Karpas-422 (cell line): ENCODE results near the gene RTTN. TPM values are rescaled to one million over a fixed set of nuclear protein-coding genes. Genes with fewer than 3 reads are reported as not detected.

Source experiments
- DNase-seq: peaks from one replicate; pipeline ENCODE4 v3.0.0-alpha.2; 2015
- H2AFZ ChIP-seq: fragments of 200-600 bp; sonication (generic); 2 replicates; pipeline ENCODE4 v1.6.1; 2014; ENCODE audit warnings: antibody characterized with exemption, low read length, mixed read lengths
- H3K27ac ChIP-seq: fragments of 200-600 bp; sonication (generic); 2 replicates; pipeline ENCODE4 v1.5.1; 2014; ENCODE audit warnings: mild to moderate bottlenecking, low read length, moderate library complexity
- H3K27me3 ChIP-seq: fragments of 200-600 bp; sonication (generic); 2 replicates; pipeline ENCODE4 v1.6.1; 2014; ENCODE audit warnings: low read length, mixed read lengths
- H3K36me3 ChIP-seq: fragments of 200-600 bp; sonication (generic); 2 replicates; pipeline ENCODE4 v1.6.1; 2014; ENCODE audit warnings: low read length, mixed read lengths; ENCODE audit not compliant: insufficient read depth
- H3K4me1 ChIP-seq: fragments of 200-600 bp; sonication (generic); 2 replicates; pipeline ENCODE4 v1.6.1; 2014; ENCODE audit warnings: mild to moderate bottlenecking, low read length, mixed read lengths
- H3K4me2 ChIP-seq: fragments of 200-600 bp; sonication (generic); 2 replicates; pipeline ENCODE4 v1.6.1; 2014; ENCODE audit warnings: low read length, low read depth, mild to moderate bottlenecking; ENCODE audit not compliant: poor library complexity, severe bottlenecking
- H3K4me3 ChIP-seq: fragments of 200-600 bp; sonication (generic); 2 replicates; pipeline ENCODE4 v1.5.1; 2014; ENCODE audit warnings: mild to moderate bottlenecking, antibody characterized with exemption, low read length, mixed read lengths
- H3K79me2 ChIP-seq: fragments of 200-600 bp; sonication (generic); 2 replicates; pipeline ENCODE4 v1.6.1; 2014; ENCODE audit warnings: mild to moderate bottlenecking, low read length, mixed read lengths
- H3K9ac ChIP-seq: fragments of 200-600 bp; sonication (generic); 2 replicates; pipeline ENCODE4 v1.6.0; 2014; ENCODE audit warnings: low read length
- H3K9me2 ChIP-seq: fragments of 200-600 bp; sonication (generic), shearing (Covaris generic); replicated peaks from 2 replicates; pipeline ENCODE4 v1.6.0; 2014; ENCODE audit warnings: mild to moderate bottlenecking, low read length, moderate library complexity; ENCODE audit not compliant: insufficient read depth
- H3K9me3 ChIP-seq: fragments of 300-700, 200-600 bp; sonication (generic); 2 replicates; pipeline ENCODE4 v1.6.1; 2014; ENCODE audit warnings: low read length, mixed read lengths
- H4K20me1 ChIP-seq: fragments of 200-600 bp; sonication (generic); 2 replicates; pipeline ENCODE4 v1.6.1; 2014; ENCODE audit warnings: mild to moderate bottlenecking, antibody characterized with exemption, low read length, low read depth; ENCODE audit not compliant: insufficient read depth
- total RNA-seq: library from RNA; depleted of rRNA; stranded (reverse); fragments of >200 nt; shearing (Covaris generic); gene quantifications from 2 replicates; pipeline ENCODE4 v1.2.3, GENCODE V29; 2014; ENCODE audit warnings: low replicate concordance

RTTN gene
- total RNA-seq, 1 experiment from 2014 or later, result 57.4 TPM

DNA sequence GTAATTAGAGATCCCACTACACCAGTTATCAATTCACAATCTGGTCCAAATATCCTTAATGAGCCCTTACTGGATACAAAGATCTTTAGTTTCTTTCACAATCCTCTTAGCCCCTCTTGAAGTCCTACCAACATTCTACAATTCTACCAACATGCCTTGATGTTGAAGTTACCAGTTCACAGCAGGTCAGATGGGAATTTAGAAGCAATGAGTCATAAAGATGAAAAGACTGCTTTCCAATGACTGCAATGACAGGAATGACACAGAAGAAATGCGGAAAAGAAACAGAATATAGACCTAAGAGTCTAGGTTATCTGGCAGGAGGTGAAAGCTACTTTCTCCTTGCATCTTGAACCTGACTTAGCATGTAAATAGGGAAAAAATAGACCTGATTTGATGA lies 24.5 kb downstream of the RTTN start:
- H3K9me2 ChIP-seq, result no peaks in the 10 kb centered on the region
- no peak overlapping the region for H3K9ac ChIP-seq
- H2AFZ ChIP-seq, result no peak overlapping the region
- no peaks in the 10 kb centered on the region for H4K20me1 ChIP-seq
- H3K79me2 ChIP-seq, result peaks cover 67% of the 10 kb centered on the region
- no peaks in the 10 kb centered on the region for H3K27me3 ChIP-seq
- peaks cover 3% of the 10 kb centered on the region; the same call in 1 of the 2 replicates for H3K4me1 ChIP-seq
- no peaks in the 10 kb centered on the region for H3K9me3 ChIP-seq
- no peak for DNase-seq
- no peak overlapping the region for H3K27ac ChIP-seq
- H3K36me3 ChIP-seq, result peaks cover 33% of the 10 kb centered on the region
- H3K4me2 ChIP-seq, result no peak overlapping the region
- H3K4me3 ChIP-seq, result no peak overlapping the region

DNA sequence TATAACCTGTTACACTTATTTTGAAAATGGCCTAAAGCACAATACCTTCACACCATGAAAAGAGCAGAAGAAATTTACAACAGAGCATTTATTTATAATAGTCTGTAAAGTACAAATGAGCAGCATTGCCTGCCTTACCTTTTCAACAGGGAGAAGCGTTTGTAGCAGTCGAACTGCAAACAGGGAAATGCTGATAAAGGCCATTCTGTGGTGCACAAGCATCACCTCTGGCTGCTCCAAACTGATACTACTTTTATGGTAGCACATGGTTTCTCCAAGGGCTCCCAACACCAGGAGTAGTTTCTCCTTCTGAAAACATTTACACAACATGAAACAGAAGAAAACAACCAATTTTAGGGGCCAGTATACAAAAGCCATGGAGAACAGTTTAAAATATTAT lies 28.9 kb downstream of the RTTN start:
- no peak overlapping the region for H3K27ac ChIP-seq
- DNase-seq, result no peak
- H3K9ac ChIP-seq, result no peak overlapping the region
- peaks cover 63% of the 10 kb centered on the region for H3K79me2 ChIP-seq
- H3K9me3 ChIP-seq, result no peaks in the 10 kb centered on the region
- H3K9me2 ChIP-seq, result no peaks in the 10 kb centered on the region
- no peak overlapping the region for H2AFZ ChIP-seq
- no peaks in the 10 kb centered on the region for H3K27me3 ChIP-seq
- H3K36me3 ChIP-seq, result peaks cover 15% of the 10 kb centered on the region; the same call in 1 of the 2 replicates
- no peak overlapping the region for H3K4me3 ChIP-seq
- H3K4me2 ChIP-seq, result no peak overlapping the region
- peaks cover 12% of the 10 kb centered on the region for H3K4me1 ChIP-seq
- no peaks in the 10 kb centered on the region for H4K20me1 ChIP-seq

DNA sequence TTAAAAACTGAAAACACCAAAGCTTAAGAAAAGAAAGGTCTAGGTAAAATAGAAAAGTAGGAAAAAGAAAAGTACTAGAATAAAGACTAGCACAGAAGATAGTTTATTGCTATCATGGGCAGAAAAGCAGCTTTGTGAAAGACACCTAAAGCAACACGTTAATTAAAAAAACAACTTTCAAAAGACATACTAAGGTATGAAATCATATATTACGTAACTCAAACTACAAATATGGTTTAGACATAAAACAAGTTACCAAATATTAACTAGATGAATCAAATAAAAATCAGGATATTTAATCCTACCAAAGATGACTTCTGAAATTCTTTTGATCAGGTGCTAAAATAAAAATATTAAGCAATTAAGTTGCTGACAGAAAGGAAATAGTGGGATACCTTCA lies 30.3 kb downstream of the RTTN start:
- no peak for DNase-seq
- H3K9me3 ChIP-seq, result no peaks in the 10 kb centered on the region
- H3K4me3 ChIP-seq, result no peak overlapping the region
- no peak overlapping the region for H3K9ac ChIP-seq
- H3K79me2 ChIP-seq, result peaks cover 61% of the 10 kb centered on the region
- no peaks in the 10 kb centered on the region for H4K20me1 ChIP-seq
- peaks cover 12% of the 10 kb centered on the region for H3K4me1 ChIP-seq
- H2AFZ ChIP-seq, result no peak overlapping the region
- no peaks in the 10 kb centered on the region for H3K27me3 ChIP-seq
- no peak overlapping the region for H3K4me2 ChIP-seq
- H3K9me2 ChIP-seq, result no peaks in the 10 kb centered on the region
- H3K27ac ChIP-seq, result no peak overlapping the region
- peaks cover 15% of the 10 kb centered on the region; the same call in 1 of the 2 replicates for H3K36me3 ChIP-seq

DNA sequence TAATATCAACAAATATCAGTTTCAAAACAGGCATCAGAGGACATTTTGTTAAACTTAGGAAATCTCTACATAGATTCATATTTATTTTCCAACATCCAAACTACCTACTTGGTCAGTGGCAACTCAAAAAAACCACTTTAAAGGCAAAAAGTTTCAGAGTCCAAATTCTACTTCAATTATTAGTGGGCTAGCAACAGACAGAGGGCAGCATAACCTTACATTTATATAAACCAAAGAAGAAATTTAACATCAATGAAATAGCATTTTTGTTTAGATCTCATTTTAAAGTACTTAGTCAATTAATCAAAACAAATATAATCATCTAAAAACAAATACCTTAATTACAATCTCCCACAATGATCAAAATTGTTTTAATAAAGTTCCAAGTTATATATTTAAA lies 33.3 kb downstream of the RTTN start:
- no peak for DNase-seq
- peaks cover 17% of the 10 kb centered on the region; the same call in 1 of the 2 replicates for H3K36me3 ChIP-seq
- H3K9me3 ChIP-seq, result no peaks in the 10 kb centered on the region
- H3K9me2 ChIP-seq, result no peaks in the 10 kb centered on the region
- no peaks in the 10 kb centered on the region for H3K27me3 ChIP-seq
- H3K9ac ChIP-seq, result no peak overlapping the region
- no peak overlapping the region for H3K4me3 ChIP-seq
- H3K27ac ChIP-seq, result no peak overlapping the region
- no peak overlapping the region for H3K4me2 ChIP-seq
- H3K4me1 ChIP-seq, result peaks cover 12% of the 10 kb centered on the region
- H2AFZ ChIP-seq, result no peak overlapping the region
- H3K79me2 ChIP-seq, result peaks cover 55% of the 10 kb centered on the region
- no peaks in the 10 kb centered on the region for H4K20me1 ChIP-seq

DNA sequence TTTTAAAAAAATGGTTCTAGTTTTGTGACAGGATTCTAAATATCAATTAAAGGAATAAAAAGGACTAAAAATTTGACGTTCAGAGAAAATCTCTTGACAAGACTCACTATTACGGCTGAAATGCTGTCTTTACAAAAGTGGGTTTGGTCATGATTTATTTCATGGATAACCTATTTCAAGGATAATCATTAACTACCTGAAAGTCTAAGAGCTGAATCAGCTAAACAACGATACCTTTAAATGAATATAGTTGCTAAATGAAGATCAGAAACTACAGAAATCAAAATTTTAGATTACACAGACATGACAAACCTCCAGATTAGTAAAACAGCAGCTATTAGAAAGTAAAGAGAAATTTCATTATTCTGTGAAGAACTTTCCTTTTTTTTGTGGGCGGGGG lies 35.7 kb downstream of the RTTN start:
- no peak overlapping the region for H3K9ac ChIP-seq
- no peak overlapping the region for H3K4me3 ChIP-seq
- H3K27me3 ChIP-seq, result no peaks in the 10 kb centered on the region
- no peaks in the 10 kb centered on the region for H3K9me3 ChIP-seq
- H3K9me2 ChIP-seq, result no peaks in the 10 kb centered on the region
- peaks cover 12% of the 10 kb centered on the region for H3K4me1 ChIP-seq
- peaks cover 52% of the 10 kb centered on the region for H3K79me2 ChIP-seq
- no peak for DNase-seq
- no peaks in the 10 kb centered on the region for H4K20me1 ChIP-seq
- no peak overlapping the region for H3K4me2 ChIP-seq
- H3K36me3 ChIP-seq, result peaks cover 14% of the 10 kb centered on the region; the same call in 1 of the 2 replicates
- H3K27ac ChIP-seq, result no peak overlapping the region
- no peak overlapping the region for H2AFZ ChIP-seq

DNA sequence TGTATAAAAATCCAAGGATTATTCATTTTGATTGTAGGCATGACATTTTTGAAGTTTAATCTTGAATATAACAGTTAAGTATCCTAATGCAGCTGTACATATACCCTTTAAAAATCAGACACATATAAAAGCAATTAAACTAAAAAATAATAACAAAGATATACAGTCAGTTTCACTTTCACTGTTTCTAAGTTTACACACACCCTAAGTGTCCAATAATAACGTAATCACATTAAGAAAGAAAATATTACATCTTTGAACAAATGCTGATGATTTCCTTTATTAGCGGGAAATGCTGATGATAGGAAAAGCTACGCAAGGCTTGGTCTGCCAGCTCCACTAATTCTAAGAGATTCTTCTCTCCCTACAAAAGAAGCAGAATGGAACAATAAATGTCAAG lies 38.8 kb downstream of the RTTN start:
- H3K9ac ChIP-seq, result no peak overlapping the region
- no peak for DNase-seq
- H3K36me3 ChIP-seq, result peaks cover 36% of the 10 kb centered on the region
- H4K20me1 ChIP-seq, result no peaks in the 10 kb centered on the region
- H3K4me3 ChIP-seq, result no peak overlapping the region
- no peaks in the 10 kb centered on the region for H3K9me2 ChIP-seq
- no peaks in the 10 kb centered on the region for H3K4me1 ChIP-seq
- no peak overlapping the region for H2AFZ ChIP-seq
- no peaks in the 10 kb centered on the region for H3K27me3 ChIP-seq
- H3K79me2 ChIP-seq, result peaks cover 40% of the 10 kb centered on the region
- no peak overlapping the region for H3K4me2 ChIP-seq
- H3K9me3 ChIP-seq, result no peaks in the 10 kb centered on the region; the same call in 1 of the 2 replicates
- no peak overlapping the region for H3K27ac ChIP-seq

DNA sequence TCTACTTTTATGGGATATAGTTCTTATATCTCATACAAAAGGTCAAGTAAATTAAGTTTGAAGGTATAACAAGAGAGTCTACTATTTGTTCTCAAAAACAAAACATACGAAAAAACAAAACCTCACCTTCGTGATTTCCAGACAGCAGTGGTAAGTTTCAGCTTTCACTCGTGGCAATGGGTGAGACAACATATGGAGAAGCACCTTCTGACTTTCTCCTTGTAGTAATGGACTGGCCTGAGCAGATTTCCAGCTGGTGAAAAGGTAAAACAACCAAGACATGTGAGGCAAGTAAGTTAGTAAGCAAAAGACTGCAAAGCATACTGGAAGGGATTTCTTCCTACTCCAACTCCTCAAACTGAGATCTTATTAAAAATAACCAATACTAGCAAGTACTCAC lies 39.6 kb downstream of the RTTN start:
- Histone ChIP-seq H3K27ac (no peak overlapping the region), H3K36me3 (peaks cover 36% of the 10 kb centered on the region), H3K9me2 (no peaks in the 10 kb centered on the region), H3K79me2 (peaks cover 34% of the 10 kb centered on the region), H3K4me3 (no peak overlapping the region), H4K20me1 (no peaks in the 10 kb centered on the region), H3K4me2 (no peak overlapping the region), H3K9ac (no peak overlapping the region), H2AFZ (no peak overlapping the region), H3K27me3 (no peaks in the 10 kb centered on the region), H3K4me1 (no peaks in the 10 kb centered on the region), H3K9me3 (no peaks in the 10 kb centered on the region; the same call in 1 of the 2 replicates)
- DNase-seq, result no peak

DNA sequence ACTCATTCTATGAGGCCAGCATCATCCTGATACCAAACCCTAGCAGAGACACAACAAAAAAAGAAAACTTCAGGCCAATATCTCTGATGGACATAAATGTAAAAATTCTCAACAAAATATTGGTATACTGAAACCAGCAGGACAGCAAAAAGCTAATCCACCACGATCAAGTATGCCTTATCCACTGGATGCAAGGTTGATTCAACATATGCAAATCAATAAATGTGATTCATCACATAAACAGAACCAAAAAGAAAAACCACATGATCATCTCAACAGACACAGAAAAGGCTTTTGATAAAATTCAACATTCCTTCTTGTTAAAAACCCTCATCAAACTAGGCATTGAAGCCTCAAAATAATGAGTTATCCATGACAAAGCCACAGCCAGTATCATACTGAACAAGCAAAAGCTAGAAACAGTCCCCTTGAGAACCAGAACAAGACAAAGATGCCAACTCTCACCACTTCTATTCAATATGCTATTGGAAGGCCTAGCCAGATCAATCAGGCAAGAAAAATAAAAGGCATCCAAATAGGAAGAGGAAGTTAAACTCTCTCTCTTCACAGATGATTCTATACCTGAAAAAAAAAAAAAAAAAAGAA lies 45.3 kb downstream of the RTTN start:
- Histone ChIP-seq H3K4me2 (no peak overlapping the region), H3K79me2 (peaks cover 42% of the 10 kb centered on the region), H3K27me3 (no peaks in the 10 kb centered on the region)

More for the DNA sequence above, 45.3 kb downstream of the RTTN start:
- H3K4me3 ChIP-seq, result no peak overlapping the region
- H2AFZ ChIP-seq, result no peak overlapping the region
- H3K4me1 ChIP-seq, result peaks cover 15% of the 10 kb centered on the region
- no peak overlapping the region for H3K9ac ChIP-seq
- no peak for DNase-seq
- H3K9me2 ChIP-seq, result 0 out of 2 replicates have a peak, but pooled peaks cover under 1% of the 10 kb centered on the region
- no peaks in the 10 kb centered on the region for H4K20me1 ChIP-seq
- H3K27ac ChIP-seq, result no peak overlapping the region; the same call in 1 of the 2 replicates
- peaks cover 24% of the 10 kb centered on the region for H3K36me3 ChIP-seq
- H3K9me3 ChIP-seq, result no peaks in the 10 kb centered on the region; the same call in 1 of the 2 replicates
